HG03521 (cell line): Measurements from ENCODE around the gene TAS1R3.

ENCODE experiments used
- ATAC-seq: cut with Tn5 transposase; IDR thresholded peaks from one replicate; pipeline ENCODE4 v1.9.1; 2021; ENCODE audit warnings: mild to moderate bottlenecking, moderate library complexity; ENCODE audit not compliant: unreplicated experiment

Gene TAS1R3

GRCh38 chr1:1331068-1331965 lies at the start of gene TAS1R3:
TAS1R3 (plus strand) TSS chr1:1331280; CDS start chr1:1331346, 66 bp downstream.
- ATAC-seq, result no peak

- no peak for ATAC-seq
Measured at GRCh38 chr1:1281533-1282321, 49.4 kb upstream of the TAS1R3 start.

DNA sequence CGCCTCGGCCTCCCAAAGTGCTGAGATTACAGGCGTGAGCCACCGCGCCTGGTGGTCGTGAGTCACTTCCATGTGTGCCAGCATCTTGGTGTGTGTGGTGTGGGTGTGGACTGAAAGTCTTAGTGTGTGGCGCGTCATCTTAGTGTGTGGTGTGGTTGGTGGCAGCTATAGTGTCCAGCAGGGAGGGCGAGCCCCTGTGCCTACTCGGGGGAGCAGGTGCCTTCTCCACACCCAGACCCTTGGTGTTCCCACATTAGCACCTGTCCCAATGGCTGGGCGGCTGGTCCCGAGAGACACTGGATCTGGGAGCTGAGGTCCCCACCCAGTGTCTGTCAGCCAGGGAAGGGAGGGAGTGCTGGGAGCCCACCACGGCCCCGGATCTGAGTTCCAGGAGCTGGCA lies 48.1 kb upstream of the TAS1R3 start:
- no peak for ATAC-seq

DNA sequence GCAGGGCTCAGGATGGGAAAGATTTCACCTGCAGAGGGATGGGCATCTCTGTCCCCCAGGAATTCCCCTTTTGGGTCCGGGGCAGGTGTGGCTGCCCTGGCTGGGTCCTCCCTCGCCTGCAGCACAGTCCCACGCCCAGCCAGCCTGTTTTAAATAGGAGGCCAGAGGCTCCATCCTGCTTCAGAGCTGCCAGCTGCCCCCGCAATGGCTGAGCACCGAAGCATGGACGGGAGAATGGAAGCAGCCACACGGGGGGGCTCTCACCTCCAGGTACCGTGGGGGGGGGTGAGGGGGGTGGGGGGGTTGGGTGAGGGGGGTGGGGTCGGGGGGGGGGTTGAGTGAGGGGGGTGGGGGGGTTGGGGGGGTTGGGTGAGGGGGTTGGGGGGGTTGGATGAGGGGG lies 47.3 kb upstream of the TAS1R3 start:
- ATAC-seq, result no peak

- no peak for ATAC-seq
Measured at GRCh38 chr1:1284221-1285101, 46.6 kb upstream of the TAS1R3 start.

GRCh38 chr1:1285102-1285571 lies 45.9 kb upstream of the TAS1R3 start:
- ATAC-seq, result no peak

DNA sequence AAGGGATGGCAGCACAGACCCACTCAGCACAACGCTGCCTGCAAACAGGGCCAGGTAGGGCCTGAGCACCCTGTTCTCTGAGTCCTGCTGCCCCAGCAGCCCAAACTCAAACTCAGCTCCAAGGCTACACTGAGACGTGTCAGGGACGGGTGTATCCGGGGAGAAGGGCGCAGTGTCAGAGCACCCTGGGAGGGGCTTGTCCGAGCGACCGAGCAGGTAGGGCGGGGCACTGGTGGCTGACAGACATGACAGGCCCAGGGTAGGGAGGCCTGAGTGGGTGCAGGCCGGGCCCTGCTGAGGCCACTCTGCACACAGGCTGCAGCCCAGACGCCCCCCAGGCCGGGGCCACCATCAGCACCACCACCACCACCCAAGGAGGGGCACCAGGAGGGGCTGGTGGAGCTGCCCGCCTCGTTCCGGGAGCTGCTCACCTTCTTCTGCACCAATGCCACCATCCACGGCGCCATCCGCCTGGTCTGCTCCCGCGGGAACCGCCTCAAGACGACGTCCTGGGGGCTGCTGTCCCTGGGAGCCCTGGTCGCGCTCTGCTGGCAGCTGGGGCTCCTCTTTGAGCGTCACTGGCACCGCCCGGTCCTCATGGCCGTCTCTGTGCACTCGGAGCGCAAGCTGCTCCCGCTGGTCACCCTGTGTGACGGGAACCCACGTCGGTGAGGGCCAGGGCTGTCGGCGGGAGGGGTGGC lies 45.3 kb upstream of the TAS1R3 start:
- no peak for ATAC-seq

GRCh38 chr1:1286313-1287261 lies 44.5 kb upstream of the TAS1R3 start:
- no peak for ATAC-seq

DNA sequence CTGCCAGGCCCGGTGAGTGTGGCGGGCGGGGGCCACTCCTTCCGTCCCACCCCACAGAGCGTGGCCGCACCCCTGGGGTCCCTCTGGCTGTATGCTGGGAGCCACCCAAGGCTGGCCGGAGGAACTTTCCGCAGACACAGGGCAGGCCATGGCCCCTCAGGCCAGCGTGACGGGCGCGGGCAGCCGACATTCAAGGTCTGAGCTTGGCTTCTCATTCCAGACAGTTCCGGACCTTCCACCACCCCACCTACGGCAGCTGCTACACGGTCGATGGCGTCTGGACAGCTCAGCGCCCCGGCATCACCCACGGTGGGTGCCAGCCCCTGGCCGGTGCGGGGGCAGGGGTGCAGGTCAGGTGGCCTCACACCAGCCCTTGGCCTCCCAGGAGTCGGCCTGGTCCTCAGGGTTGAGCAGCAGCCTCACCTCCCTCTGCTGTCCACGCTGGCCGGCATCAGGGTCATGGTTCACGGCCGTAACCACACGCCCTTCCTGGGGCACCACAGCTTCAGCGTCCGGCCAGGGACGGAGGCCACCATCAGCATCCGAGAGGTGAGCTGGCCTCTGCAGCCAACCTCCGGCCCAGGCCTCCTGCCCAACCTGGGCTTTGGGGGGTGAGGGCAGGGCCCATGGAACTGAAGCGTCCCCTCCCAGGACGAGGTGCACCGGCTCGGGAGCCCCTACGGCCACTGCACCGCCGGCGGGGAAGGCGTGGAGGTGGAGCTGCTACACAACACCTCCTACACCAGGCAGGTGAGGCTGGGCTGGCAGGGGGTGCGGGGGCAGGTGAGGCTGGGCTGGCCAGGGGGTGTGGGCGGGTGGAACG lies 43.6 kb upstream of the TAS1R3 start:
- no peak for ATAC-seq

GRCh38 chr1:1290238-1290731 lies 40.8 kb upstream of the TAS1R3 start:
- ATAC-seq, result no peak

- ATAC-seq, result no peak
Measured at GRCh38 chr1:1291023-1291528, 40.0 kb upstream of the TAS1R3 start.

DNA sequence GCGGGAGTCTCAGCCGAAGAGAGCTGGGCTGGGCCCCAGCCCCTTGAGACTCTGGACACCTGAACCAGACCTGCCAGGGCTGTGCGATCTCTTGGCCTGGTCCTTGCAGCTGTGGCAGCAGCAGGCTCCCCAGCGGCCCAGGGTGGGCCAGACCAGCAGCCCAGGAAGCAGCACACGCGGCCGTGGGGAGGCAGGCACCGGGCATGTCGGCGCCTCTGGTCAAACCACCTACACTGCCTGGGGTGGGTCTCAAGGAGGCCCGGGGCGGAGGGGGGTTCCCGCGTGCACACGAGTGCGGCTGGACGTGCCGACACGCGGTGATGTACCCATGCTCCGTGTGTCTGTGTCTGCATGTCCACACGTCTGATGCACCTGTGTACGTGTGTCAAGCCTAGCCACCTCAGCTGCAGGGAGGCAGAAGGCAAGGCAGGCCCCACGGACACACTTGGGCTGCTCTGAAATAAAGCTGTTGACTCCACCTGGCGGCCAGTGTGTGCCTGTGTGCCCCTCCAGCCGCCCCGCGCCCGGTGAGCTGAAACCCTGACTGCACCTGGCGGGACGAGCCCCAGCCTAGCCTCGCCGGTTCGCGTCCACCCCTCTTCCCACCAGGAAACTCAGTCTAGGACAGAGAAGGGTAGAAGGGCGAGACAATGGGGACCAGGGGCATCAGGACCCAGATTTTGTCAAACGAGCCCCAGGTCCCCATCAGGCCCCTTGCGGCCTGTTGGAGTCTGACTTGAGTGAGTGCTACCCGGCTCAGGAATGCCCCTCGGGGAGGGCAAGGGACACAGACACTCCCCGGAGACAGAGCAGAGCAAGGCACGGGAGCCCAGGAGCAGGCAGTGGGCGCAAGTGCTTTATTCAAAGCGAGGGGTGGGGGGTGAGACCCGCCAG lies 39.3 kb upstream of the TAS1R3 start:
- ATAC-seq, result no peak

DNA sequence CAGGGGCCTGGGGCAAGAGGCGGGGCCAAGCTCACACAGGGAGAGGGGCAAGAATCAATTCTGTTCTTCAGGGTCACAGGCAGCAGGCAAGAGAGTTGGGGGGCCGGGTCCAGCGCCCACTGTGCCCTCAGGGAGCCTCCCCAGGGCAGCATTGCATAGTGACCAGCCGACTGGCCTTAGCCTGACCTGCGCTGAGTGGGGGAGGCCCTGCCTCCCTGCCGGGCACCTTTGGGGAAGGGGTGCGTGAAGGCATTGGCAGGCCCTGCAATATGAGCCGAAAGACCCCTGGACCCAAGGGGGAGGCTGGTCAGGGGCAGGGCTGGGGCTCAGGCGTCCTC lies 38.7 kb upstream of the TAS1R3 start:
- ATAC-seq, result no peak

- ATAC-seq, result no peak
Measured at GRCh38 chr1:1292851-1293250, 38.2 kb upstream of the TAS1R3 start.

- no peak for ATAC-seq
Measured at GRCh38 chr1:1293263-1294249, 37.5 kb upstream of the TAS1R3 start.
